HUES48 (cell line): ENCODE data around the gene USP47.

ENCODE experiments used
- H3K27ac ChIP-seq: one replicate; pipeline ENCODE4 v1.7.0; 2013; ENCODE audit warnings: low read depth, low read length, inconsistent platforms
- H3K27me3 ChIP-seq: 2 replicates; pipeline ENCODE4 v1.6.1; 2013; ENCODE audit warnings: mild to moderate bottlenecking, low read length; ENCODE audit not compliant: control insufficient read depth, insufficient read depth
- H3K36me3 ChIP-seq: 2 replicates; pipeline ENCODE4 v1.6.1; 2013; ENCODE audit warnings: low read length; ENCODE audit not compliant: control insufficient read depth, insufficient read depth
- H3K4me1 ChIP-seq: 2 replicates; pipeline ENCODE4 v1.6.1; 2013; ENCODE audit warnings: mild to moderate bottlenecking, low read length; ENCODE audit not compliant: control insufficient read depth, insufficient read depth
- H3K4me3 ChIP-seq: 2 replicates; pipeline ENCODE4 v1.5.1; 2013; ENCODE audit warnings: mild to moderate bottlenecking, low read depth, low read length
- H3K9ac ChIP-seq: 2 replicates; pipeline ENCODE4 v1.6.1; 2013; ENCODE audit warnings: mild to moderate bottlenecking, low read depth, low read length, moderate library complexity
- H3K9me3 ChIP-seq: 2 replicates; pipeline ENCODE4 v1.6.1; 2013; ENCODE audit warnings: low read length; ENCODE audit not compliant: control insufficient read depth, insufficient read depth

USP47 gene

DNA sequence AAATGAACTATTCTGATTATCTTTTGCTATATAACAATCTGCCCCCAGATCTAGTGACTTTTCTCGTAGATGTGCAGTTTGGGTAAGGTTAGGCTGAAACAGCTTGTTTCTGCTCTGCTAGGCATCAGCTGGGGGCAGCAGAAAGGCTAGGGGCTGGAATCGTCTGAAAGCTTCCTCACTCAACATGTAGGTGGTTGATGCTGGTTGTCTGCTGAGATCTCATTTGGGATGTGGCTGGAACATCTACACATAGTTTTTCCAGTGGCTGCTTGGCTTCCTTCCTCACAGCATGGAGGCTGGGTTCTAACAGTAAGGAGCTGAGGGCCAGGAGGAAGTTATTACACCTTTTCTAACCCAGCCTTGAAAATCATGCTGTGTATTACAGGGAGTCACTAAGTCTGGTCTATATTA is 30.2 kb downstream of the USP47 start:
- H3K36me3 ChIP-seq: no peaks in the 10 kb centered on the region
- H3K4me3 ChIP-seq: no peak overlapping the region
- no peak overlapping the region for H3K27ac ChIP-seq
- no peaks in the 10 kb centered on the region for H3K9me3 ChIP-seq
- peaks cover 27% of the 10 kb centered on the region for H3K4me1 ChIP-seq
- H3K9ac ChIP-seq: no peak overlapping the region
- H3K27me3 ChIP-seq: no peaks in the 10 kb centered on the region

DNA sequence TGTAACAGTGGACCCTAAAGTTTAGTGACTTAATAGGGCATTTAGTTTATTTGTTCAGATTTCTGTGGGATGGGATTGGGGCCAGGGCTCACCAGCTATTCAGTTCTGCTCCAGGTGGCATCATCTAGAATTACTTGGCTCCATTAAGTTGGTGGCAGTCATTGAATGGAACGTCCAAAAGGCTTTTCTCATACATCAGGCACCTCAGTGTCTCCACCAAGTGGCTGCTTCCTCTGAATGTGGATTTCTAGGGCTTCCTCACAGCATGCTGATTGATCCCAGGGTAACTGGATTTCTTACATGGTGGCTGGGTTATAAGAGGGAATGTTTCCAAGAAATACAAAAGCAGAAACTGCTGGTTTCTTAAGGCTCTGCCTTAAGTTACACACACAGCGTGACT is 34.7 kb downstream of the USP47 start:
- Histone ChIP-seq H3K9ac (no peak overlapping the region), H3K36me3 (no peaks in the 10 kb centered on the region), H3K4me3 (no peak overlapping the region), H3K4me1 (peaks cover 9% of the 10 kb centered on the region), H3K27ac (no peak overlapping the region), H3K27me3 (no peaks in the 10 kb centered on the region), H3K9me3 (no peaks in the 10 kb centered on the region)

- Histone ChIP-seq H3K27me3 (no peaks in the 10 kb centered on the region), H3K36me3 (peaks cover 11% of the 10 kb centered on the region), H3K9ac (no peak overlapping the region), H3K27ac (no peak overlapping the region), H3K4me1 (no peaks in the 10 kb centered on the region; the same call in 1 of the 2 replicates), H3K4me3 (no peak overlapping the region), H3K9me3 (no peaks in the 10 kb centered on the region)
Measured at GRCh38 chr11:11880179-11880578, 38.4 kb downstream of the USP47 start.

- no peaks in the 10 kb centered on the region; the same call in 1 of the 2 replicates for H3K4me1 ChIP-seq
- H3K27me3 ChIP-seq: no peaks in the 10 kb centered on the region
- peaks cover 31% of the 10 kb centered on the region for H3K36me3 ChIP-seq
- no peak overlapping the region for H3K4me3 ChIP-seq
- H3K9ac ChIP-seq: no peak overlapping the region
- no peak overlapping the region for H3K27ac ChIP-seq
- H3K9me3 ChIP-seq: no peaks in the 10 kb centered on the region
Measured at GRCh38 chr11:11882539-11882938, 40.8 kb downstream of the USP47 start.

GRCh38 chr11:11884351-11884750 is 42.6 kb downstream of the USP47 start:
- Histone ChIP-seq H3K36me3 (peaks cover 37% of the 10 kb centered on the region), H3K9ac (no peak overlapping the region), H3K4me1 (no peaks in the 10 kb centered on the region), H3K27me3 (no peaks in the 10 kb centered on the region), H3K9me3 (no peaks in the 10 kb centered on the region), H3K27ac (no peak overlapping the region), H3K4me3 (no peak overlapping the region)

DNA sequence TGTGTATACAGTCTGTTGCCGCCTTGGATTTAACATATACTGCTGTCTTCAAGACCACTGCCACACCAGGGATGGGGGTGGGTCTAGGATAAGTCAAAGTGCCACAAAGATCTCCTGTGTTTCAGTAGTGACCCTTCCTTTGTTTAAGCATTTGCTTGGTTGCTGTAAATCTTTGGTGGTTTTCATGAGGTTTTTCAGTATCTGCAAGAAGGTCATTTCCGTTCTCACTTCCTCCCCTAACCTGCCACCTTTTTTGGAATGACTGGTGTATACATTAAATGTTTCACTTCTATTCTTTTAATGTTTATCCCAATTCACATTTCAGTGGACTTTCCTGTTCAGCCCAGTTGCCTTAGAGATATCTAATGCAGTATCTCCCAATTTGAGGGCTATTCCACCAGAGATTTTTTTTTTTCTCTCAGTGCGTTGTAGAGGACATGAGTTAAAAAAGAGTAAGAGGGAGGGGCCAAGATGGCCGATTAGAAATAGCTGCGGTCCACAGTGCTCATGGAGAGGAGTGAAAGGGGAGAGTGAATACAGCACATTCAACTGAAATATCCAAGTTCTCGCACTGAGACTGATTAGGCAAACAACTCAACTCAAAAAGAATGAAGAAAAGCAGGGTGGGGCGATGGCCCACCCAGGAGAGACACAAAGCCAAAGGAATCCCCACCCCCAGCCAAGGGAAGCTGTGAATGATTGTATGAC is 43.2 kb downstream of the USP47 start:
- Histone ChIP-seq H3K4me1 (no peaks in the 10 kb centered on the region), H3K36me3 (peaks cover 37% of the 10 kb centered on the region), H3K4me3 (no peak overlapping the region), H3K9me3 (no peaks in the 10 kb centered on the region), H3K9ac (no peak overlapping the region), H3K27me3 (no peaks in the 10 kb centered on the region), H3K27ac (no peak overlapping the region)

DNA sequence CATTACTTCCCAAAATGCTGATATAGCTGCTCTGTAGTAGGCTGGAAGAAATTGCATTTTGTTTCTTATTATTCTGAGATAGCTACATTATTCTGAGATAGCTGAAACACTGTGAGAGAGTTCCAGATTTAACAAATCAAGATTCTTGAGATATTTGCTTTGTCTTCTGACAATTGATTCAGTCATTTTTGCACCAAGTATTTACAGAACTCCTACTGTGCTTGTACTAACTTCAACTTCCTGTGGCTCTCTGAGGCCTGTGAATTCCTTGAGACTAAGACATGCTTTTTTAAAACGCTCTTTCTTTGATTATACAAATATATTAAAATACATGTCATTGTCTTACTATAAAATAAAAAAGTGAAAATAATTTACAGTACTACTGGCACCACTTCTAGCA is 52.7 kb downstream of the USP47 start:
- Histone ChIP-seq H3K36me3 (peaks cover 15% of the 10 kb centered on the region; the same call in 1 of the 2 replicates), H3K27ac (no peak overlapping the region), H3K9ac (no peak overlapping the region), H3K4me3 (no peak overlapping the region), H3K27me3 (no peaks in the 10 kb centered on the region), H3K9me3 (no peaks in the 10 kb centered on the region), H3K4me1 (peaks cover 6% of the 10 kb centered on the region; the same call in 1 of the 2 replicates)

GRCh38 chr11:11895672-11896071 is 53.9 kb downstream of the USP47 start:
- Histone ChIP-seq H3K27ac (no peak overlapping the region), H3K36me3 (peaks cover 14% of the 10 kb centered on the region; the same call in 1 of the 2 replicates), H3K4me3 (no peak overlapping the region), H3K9ac (no peak overlapping the region), H3K9me3 (no peaks in the 10 kb centered on the region), H3K27me3 (no peaks in the 10 kb centered on the region), H3K4me1 (peaks cover 6% of the 10 kb centered on the region; the same call in 1 of the 2 replicates)

- no peaks in the 10 kb centered on the region for H3K9me3 ChIP-seq
- peaks cover 23% of the 10 kb centered on the region for H3K36me3 ChIP-seq
- H3K9ac ChIP-seq: no peak overlapping the region
- no peaks in the 10 kb centered on the region for H3K27me3 ChIP-seq
- H3K27ac ChIP-seq: no peak overlapping the region
- H3K4me3 ChIP-seq: no peak overlapping the region
- H3K4me1 ChIP-seq: peaks cover 6% of the 10 kb centered on the region; the same call in 1 of the 2 replicates
Measured at GRCh38 chr11:11898648-11899047, 56.9 kb downstream of the USP47 start.

DNA sequence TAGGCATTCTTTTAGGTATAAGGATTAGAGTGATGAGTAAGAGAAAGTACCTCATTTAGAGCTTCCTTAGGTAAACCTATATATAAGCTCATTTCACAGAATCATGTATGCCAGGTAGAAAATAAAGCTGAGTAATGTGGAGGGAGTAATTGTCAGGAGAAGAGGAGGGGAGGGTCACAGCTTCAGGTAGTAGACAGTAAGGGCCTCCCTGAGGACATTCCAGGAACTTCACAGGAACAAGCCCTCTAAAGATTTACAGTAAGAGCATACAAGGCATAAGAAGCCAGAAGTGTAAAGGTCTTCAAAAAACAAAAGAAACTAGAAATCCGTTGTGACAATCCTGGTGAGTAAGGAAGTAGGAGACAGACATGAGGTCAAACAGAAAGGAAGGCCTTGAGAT is 57.6 kb downstream of the USP47 start:
- H3K36me3 ChIP-seq: peaks cover 31% of the 10 kb centered on the region

GRCh38 chr11:11901929-11902328 is 60.2 kb downstream of the USP47 start:
- peaks cover 36% of the 10 kb centered on the region for H3K36me3 ChIP-seq
- no peak overlapping the region for H3K27ac ChIP-seq
- no peaks in the 10 kb centered on the region for H3K4me1 ChIP-seq
- H3K9me3 ChIP-seq: no peaks in the 10 kb centered on the region
- no peak overlapping the region for H3K4me3 ChIP-seq
- no peaks in the 10 kb centered on the region for H3K27me3 ChIP-seq
- no peak overlapping the region for H3K9ac ChIP-seq

More for the DNA sequence above, 57.6 kb downstream of the USP47 start:
- H3K4me3 ChIP-seq: no peak overlapping the region
- H3K9me3 ChIP-seq: no peaks in the 10 kb centered on the region
- H3K9ac ChIP-seq: no peak overlapping the region
- H3K27me3 ChIP-seq: no peaks in the 10 kb centered on the region
- H3K4me1 ChIP-seq: peaks cover 4% of the 10 kb centered on the region; the same call in 1 of the 2 replicates
- no peak overlapping the region for H3K27ac ChIP-seq
